Midbrain (tissue), 1 donor: ENCODE results near the gene MPP3.
"Not testable (repeated sequence)": the region's sequence is repeated elsewhere in the genome, so short reads cannot be mapped to it uniquely, and the experiment has no call there.

Experiments
- DNase-seq: peaks from one replicate; lab custom pipeline; 2025; lab: John Stamatoyannopoulos, UW

Gene MPP3

DNA sequence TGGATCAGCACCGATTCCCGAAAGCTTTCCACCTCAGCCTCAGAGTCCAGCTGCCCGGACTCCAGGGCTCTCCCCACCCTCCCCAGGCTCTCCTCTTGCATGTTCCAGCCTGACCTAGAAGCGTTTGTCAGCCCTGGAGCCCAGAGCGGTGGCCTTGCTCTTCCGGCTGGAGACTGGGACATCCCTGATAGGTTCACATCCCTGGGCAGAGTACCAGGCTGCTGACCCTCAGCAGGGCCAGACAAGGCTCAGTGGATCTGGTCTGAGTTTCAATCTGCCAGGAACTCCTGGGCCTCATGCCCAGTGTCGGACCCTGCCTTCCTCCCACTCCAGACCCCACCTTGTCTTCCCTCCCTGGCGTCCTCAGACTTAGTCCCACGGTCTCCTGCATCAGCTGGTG lies 29.0 kb upstream of the MPP3 start:
- DNase-seq = no peak

DNA sequence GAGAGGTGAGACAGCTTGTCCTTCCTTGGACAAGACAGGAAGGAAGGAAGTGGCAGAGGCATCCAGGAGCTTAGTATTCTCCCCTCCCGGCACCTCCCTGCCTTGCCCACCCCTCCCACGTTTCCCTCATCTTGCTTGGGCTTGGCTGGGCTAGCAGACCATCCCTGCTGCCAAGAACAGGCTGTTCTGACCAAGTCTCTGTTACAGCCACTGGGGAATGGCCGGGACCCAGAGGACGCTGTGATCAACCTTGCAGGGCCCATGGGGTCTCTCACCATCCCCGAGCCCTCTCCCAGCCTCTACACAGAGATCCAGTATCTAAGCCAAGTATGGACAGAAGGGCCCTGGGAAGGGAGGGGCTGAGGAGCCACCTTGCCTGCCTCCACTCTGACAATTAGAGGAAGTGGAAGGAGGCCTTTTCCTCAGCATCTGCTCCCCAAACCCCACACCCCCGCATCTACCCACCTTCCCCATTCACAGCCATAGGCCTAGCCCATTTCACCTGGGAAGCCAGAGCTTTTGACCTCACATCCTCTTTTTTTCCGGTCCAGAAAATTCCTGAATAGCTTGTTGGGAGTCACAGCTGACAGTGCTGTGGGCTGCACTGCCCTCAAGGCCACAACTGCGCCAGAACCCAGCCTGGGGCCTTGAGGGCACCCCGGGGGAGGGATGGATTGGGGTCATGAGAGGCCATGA lies 28.1 kb upstream of the MPP3 start:
- peak; percentile 11 for DNase-seq

DNA sequence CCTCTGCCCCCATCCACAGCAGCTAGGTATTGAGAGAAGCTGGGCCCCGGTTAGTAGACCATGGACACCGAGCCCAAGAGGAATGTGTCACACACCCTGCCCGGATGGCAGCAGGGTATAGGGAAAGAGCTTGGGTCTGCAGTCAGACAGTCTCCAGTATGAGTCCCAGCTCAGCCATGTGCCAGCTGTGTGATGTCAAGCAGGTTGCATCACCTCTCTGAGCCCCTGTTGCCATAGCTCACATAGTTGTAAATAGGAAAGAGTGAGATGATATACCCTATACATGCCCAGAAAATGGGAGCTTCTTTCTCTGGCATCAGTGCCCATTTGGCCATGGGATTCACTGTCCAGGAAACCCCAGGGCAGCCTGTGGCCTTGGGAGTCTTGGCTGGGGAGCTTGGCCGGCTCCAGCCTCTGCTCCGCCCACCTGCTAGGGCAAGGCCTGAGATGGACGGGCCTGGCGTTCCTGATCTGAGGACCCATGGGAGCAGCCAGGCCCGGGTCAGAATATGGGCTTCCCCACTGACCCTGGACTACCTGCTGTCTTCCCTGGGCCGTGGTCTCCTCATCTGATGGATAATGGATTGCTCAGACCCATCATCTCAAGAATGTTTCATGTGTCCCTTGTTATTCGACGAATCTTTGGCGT lies 27.3 kb upstream of the MPP3 start:
- DNase-seq = no peak

DNA sequence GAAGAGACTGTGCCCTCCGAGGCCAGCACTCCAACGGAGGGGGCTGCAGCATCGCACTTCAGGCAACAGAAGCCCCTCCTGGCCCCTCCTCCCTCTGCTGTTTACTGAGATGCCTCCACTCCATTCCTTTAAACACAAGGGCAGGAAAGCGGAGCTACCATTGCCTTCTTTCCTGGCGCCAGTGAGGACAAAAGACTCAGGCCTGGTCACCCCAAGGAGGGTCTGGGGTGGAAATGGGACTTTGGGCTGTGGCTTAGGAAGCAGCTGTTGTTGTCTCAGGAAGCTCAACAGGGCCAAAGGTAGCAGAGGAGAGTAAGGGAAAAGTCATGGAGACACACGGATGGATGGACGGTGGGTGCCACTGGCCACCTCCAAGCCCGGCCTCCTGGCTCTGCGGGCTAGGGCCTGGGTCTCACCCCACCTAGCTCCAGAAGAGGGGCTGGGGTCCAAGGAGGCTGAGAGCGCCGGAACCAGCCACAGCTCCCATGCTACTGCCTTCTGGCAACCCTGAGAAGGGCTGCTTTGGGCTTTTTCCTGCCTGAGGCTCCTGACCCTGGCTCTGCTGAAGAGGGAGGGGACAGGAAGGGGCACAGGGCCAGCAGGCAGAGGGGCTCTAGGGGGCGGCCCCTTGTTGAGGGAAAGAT lies 25.1 kb upstream of the MPP3 start:
- no peak for DNase-seq

DNA sequence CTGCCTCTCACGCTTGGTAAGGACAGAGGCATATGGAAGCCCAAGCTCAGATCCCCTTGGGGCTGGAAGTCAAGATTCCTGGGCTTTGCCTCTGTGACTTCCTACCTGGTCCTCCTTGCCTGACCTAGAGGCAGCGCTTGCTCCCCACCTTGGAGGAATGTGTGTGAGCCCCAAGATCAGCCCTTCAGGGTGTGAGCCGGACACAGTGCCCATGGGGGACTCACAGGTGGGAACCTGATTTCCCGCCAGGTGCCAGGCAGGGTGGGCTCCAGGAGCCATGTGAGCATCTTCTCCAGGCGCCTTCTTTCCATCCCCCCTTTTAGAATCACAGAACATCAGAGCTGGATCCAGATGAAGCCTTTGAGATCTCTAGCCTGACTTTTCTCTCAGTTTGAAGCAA lies 24.2 kb upstream of the MPP3 start:
- DNase-seq = no peak

DNA sequence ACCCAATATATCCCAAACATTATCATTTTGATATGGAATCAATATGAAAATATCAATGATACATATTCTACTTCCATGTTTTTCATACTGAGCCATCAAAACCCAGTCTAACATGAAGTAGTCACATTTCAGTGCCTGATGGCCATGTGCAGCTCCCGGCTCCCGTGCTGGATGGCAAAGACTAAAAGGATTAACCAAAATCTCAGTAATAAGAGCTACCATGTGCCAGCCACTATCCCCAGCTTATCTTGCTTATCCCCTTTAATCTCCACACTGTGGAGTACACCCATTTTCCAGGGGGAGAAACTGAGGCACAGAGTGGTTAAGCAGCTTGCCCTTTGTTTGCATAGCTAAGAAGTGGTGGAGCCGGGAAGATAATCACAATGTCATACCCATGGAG lies 23.2 kb upstream of the MPP3 start:
- no peak for DNase-seq

DNA sequence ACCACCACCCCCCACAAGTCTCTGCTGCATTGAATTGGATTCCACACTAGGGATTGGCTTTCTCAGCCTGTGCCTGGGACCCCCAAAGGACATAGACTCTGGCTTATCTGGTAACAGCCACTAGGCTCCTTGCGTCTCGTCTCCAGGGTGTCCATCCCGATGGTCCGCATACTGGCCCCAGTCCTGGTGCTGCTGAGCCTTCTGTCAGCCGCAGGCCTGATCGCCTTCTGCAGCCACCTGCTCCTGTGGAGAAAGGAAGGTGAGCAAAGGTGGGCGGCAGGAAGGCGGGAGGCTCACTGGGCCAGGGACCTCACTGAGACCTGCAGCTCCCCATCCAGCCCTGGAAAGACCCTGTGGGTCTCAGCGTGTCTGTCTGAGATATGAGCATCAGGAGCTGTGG lies 22.1 kb upstream of the MPP3 start:
- DNase-seq = no peak

DNA sequence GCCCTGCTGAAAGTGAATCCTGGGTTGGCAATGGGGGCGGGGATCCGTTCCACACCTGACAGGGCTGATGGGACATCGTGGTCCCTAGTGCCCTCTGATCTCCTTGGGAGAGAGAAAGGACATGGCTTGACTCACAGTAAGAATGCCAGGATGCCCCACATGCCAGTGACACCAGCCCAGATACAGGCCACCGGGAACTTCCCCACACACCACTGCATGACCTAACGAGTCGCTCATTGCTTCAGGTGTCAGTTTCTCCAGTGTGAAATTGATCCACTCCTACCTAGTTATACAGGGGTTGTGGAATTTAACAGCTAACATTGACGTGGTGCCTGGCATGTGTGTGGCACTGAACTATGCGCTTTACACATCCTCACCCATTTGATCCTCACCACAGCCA lies 21.6 kb upstream of the MPP3 start:
- no peak for DNase-seq

DNA sequence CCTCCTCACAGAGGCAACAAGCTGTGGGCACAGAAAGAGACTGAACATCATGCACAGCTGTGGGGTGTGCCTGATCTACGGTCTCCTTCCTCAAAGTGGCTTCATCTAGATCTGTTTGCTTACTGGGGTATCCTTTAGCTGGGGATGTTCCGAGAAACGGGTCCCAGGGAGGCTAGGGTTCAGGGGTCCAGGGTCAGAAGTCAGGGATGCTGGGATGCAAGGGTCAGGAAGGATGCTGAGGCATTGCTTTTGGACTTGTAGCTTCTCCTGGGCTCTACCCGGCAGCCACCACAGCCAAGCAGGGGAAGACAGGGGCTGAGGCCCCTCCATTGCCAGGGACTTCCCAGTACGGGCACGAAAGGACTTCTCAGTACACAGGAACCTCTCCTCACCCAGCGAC lies 20.6 kb upstream of the MPP3 start:
- no peak for DNase-seq

DNA sequence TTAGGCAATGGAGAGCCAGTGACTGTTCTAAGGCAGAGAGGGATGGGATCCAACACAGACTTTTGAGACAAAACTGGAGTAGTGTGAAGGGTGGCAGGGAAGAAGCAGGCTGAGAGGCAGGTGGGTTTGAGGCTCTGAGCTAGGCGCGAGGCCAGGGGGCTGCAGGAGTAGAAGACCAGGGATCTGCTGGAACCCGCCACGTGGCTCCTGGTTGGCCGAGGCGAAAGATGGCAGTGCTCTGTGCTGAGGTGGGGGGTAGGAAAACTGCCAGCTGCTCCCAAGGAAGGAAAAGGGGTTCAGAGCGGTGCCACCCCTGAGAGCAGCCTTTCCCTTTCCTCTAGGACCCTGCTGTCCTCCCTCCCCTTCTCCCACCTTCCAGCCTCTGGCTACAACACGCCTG lies 19.6 kb upstream of the MPP3 start:
- no peak for DNase-seq

DNA sequence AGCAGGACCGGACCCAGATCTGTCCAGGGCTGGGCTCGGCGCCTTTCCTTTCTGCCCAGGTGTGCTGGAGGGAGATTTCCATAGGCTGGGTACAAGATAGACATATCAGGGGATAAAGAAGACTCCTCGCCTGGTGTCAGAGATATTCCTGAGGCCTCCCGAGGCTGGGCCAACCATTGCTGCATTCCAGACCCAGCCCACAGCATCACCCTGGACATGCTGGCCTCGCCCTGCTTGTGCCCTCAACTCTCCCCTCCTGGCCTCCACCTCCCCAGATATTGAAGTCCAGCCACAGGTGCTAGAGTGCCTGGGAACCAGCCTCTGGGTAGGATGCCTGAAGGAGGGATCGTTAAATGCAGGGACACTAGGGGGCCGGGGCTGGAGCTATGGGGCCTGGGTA lies 16.2 kb upstream of the MPP3 start:
- no peak for DNase-seq

DNA sequence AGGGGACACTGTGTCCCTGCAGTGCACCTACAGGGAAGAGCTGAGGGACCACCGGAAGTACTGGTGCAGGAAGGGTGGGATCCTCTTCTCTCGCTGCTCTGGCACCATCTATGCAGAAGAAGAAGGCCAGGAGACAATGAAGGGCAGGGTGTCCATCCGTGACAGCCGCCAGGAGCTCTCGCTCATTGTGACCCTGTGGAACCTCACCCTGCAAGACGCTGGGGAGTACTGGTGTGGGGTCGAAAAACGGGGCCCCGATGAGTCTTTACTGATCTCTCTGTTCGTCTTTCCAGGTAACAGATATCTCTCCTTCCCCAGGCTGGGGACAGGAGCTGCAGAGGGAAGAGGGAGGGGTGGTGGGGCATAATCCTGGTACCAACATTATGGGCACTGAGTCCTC lies 15.7 kb upstream of the MPP3 start:
- DNase-seq = no peak

DNA sequence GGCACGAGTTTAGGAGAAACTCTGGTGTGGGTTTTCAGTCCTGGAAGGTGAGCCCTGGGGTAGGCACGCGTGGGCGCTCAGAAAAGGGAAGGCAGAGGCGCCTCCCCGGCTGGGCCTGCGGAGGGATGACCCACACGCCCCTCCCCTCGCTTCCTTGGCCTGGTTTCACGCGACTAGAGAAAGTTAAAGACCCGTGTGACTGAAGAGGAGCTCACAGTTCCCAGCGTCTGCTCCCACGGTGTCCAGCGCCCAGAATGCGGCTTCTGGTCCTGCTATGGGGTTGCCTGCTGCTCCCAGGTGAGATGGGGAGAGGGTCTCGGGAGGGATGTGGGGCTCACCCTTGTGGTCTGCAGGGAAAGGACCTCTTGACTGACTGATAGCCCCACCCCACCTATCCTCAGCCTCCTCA lies 14.0 kb upstream of the MPP3 start, which contains the start of gene CD300LG:
TSS of gene CD300LG (plus strand) at position 214 of the 409 bp plus-strand sequence. CDS start at position 255, 41 bp downstream.
- no peak for DNase-seq

DNA sequence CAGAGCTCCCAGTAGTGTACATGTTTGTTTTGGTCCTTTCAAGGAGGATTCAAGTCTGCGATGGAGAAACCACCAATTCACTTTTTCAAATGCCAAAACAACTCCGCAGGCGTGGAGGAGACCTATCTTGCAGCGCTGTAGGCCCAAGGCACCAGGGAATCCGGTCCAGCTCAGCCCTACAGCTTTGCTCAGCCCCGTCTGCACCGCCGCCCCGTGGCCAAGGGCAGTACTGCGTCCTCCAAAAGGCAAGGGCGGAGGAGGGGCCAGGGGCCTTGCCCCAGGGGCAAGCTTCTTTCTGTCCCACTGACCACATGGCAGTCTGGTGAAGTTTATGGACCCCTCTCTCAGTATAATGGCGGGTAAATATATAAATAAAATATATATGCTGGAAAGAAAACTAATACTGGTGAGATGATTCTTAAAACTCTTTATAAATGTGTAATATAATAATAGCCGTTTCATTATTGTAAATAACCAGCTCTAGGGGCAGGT lies 13.3 kb upstream of the MPP3 start:
- DNase-seq = peak; percentile 82

DNA sequence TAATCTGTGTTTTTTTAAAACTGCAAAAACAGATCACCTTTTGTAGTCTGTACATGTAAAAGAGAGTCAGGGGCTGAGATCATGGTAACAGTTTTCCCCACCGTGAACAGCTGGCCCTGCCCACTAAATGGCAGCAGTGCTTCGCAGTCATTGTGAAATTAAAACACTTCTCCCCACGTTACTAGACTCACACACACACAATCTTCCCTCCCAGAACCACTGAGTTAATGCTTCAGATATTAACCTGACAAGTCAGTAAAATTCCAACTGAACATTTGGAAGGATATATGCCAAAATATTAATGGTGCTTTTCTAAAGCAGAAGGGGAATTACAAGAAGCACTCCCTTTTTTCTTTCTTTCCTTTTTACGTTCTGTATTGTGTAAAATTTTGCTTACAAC lies 12.8 kb upstream of the MPP3 start:
- no peak for DNase-seq

DNA sequence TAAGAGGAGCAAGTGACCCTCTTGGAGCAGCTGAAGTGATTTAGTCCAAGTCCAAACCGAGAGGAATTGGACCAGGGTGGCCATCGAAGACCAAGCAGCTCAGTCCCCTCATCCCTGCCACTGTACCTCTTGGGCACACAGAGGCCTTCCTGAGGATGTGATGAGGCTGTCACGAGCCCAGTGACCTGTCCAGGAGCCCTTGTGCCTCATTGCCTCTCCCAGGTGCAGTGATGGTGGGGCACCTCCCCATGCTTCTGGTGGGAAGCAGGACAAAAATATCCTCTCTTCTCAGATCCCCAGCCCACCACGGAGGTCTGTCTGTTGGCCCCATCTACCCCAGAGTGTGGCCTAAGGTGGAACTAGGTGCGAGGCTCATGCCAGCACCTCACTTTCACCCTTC lies 11.3 kb upstream of the MPP3 start:
- DNase-seq = no peak

DNA sequence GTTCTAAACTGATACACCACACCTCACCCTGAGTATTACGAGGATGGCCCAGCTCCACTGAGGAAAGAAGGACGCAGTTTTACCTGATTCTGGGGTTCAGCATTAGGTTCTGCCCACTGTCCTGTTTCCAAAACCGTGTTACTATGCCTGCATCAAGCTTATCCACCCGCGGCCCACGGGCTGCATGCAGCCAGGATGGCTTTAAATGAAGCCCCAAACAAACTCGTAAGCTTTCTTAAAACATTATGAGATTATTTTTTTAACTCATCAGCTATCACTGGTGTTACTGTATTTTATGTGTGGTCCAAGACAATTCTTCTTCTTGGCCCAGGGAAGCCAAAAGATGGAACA lies 10.0 kb upstream of the MPP3 start:
- DNase-seq = no peak

DNA sequence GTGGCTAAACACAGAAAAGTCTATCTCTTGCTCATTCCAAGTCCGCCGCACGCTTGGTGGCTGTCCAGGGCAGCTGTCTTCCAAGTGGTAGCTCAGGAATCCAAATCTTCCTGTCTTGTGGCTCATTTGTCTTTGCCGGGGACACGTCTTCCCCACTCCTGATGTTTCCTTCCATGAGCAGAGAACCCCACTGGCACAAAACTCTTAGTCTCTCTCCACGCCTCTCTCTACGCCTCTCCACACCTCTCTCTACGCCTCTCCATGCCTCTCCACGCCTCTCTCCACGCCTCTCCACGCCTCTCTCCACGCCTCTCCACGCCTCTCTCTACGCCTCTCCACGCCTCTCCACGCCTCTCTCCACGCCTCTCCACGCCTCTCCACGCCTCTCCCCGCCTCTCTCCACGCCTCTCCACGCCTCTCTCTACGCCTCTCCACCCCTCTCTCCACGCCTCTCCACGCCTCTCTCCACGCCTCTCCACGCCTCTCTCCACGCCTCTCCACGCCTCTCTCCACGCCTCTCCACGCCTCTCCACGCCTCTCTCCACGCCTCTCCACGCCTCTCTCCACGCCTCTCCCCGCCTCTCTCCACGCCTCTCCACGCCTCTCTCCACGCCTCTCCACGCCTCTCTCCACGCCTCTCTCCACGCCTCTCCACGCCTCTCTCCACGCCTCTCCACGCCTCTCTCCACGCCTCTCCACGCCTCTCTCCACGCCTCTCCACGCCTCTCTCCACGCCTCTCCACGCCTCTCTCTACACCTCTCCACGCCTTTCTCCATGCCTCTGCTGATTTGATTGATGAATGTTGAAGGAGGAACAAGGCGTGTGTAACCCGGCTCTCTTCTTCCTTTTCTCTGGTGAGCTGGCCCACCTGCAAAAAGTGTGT lies 9.4 kb upstream of the MPP3 start:
- not testable (repeated sequence) for DNase-seq

DNA sequence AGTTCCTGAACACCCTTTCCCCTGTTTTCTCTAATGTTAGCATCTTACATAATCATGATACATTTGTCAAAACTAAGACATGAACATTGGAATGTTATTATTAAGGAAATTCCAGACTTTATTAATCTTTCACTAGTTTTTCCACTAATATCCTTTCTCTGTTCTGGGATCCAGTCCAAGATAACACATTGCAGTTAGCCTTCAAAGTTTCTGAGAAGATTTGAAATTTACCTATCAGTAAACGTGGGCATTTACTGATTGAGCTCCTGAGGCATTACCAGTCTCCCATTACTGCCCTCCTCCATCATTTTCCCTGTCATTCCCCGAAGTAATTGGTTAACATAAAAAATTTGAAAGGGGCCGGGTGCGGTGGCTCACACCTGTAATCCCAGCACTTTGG lies 8.3 kb upstream of the MPP3 start:
- DNase-seq = no peak

DNA sequence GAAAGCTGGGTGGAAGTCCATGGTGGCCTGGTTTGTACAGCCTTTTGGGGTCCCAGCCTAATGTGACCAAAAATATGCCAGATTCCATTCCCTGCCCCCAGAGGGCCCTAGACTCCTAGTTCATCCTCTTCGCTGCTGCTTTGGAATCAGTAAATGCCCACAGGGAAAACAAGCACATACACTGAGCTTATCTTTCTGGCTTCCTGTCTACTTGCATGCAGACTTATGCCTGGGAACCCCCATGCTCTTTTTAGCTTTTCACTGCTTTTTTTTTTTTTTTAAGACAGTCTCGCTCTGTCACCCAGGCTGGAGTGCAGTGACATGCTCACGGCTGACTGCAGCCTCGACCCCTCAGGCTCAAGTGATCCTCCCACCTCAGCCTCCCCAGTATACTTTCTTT lies 7.9 kb upstream of the MPP3 start:
- no peak for DNase-seq

DNA sequence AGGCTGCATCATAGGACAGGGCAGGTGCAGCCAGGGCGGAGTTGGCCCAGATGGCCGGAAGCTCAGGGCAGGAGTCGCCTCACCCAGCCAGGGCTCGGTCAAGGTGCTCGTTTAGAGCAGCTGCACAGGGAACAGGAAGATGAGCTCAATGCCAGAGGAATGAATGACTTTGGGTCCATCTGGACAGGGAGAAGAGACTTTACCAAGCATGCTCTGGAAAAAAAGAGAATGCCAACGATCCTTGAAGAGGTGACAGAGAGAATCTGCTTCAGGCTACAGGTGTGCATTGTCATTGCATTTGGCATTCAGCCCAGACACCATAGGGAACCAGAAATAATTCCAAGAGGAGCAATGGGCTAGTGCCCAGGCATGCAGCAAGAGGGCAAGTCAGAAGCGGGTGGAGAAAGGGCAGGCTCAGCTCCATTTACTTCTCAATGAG lies 6.7 kb upstream of the MPP3 start:
- no peak for DNase-seq

DNA sequence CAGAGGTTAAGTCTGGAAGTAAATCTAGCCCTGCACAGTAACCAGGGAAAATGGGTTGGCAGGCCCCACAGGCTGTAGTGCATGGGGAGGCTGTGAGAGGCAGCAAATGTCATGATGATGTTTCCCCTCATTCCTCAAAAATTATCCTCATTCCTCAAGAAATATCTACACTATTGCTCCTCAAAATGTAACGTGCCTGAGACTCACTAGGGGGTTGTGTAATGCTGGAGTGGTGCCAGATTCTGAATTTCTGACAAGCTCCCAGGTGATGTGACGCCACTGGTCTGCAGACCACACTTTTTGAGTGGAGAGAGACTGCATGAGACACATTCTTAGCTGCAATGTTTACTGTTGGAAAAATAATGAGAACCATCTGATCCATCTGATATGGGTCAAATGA lies 1.2 kb upstream of the MPP3 start:
- DNase-seq = no peak
